GM20000 (cell line): ENCODE data around the gene SMYD5.

Experiments
- DNase-seq: peaks from one replicate; pipeline ENCODE4 v3.0.0; 2012; ENCODE audit warnings: low spot score
- CTCF ChIP-seq: IDR thresholded peaks from 2 replicates; pipeline ENCODE4 v1.5.1; 2012; ENCODE audit warnings: mild to moderate bottlenecking, control low read depth; ENCODE audit errors: extremely low read depth, missing control alignments

Gene SMYD5

GRCh38 chr2:73202156-73203054 is 11.6 kb upstream of the SMYD5 start, which contains the start of gene NOTO:
TSS of gene NOTO (plus strand) at chr2:73202574. CDS start at chr2:73202667, 93 bp downstream.
- TF ChIP-seq CTCF, result no peak
- DNase-seq, result no peak

DNA sequence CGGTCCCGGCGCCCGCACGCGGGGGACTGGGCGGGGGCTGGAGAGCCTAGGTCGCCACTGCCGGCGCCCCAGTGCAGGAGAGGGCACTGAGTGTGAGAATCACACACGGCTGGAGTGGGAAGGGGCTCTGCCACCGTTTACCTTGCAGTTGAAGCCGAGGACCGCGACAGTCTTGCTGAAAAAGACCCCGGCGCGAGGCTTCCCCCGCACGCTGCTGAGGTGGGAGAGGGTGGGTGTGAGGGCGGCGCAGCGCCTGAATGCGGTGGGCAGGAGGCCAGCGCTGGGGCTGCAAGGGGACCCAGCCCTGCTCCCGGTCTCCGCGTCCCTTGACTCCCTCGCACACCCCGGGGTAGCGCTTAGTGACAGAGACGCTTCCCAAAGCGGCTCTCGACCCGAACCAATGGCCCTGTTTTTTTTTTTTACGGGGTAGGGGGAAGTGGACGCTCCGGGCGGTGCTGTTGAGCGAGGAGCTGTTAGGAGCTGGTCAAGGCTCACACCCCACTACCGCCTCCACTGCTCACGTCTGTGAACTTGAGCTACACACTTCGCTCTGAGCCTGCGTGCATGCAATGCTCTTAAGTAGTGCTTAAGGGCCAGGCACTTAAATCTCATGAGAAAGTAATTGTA is 10.9 kb upstream of the SMYD5 start:
- no peak for DNase-seq
- TF ChIP-seq CTCF, result no peak

GRCh38 chr2:73205611-73206010 is 8.4 kb upstream of the SMYD5 start:
- no peak for TF ChIP-seq CTCF
- no peak for DNase-seq

- TF ChIP-seq CTCF, result no peak
- no peak for DNase-seq
Observed at GRCh38 chr2:73208258-73208657, 5.8 kb upstream of the SMYD5 start.

DNA sequence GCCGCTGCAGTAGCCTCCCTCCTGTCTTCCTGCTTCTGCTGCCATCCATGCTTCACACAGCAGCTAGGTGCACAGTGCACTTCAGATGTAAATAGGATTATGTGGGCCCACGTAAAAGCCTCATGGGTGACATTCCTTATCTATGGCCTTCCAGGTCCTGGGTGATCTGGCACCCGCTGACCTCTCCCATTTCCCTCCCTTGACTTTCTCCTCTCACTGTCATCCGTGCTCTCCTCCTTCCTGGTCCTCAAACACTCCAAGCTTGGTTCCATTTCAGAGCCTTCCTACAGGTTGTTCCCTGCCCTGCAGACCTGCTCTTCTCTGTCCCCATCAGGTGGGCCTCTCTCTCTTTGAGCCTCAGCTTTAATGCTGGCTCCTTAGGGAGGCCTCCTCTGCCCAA is 4.0 kb upstream of the SMYD5 start:
- no peak for TF ChIP-seq CTCF
- DNase-seq, result no peak

DNA sequence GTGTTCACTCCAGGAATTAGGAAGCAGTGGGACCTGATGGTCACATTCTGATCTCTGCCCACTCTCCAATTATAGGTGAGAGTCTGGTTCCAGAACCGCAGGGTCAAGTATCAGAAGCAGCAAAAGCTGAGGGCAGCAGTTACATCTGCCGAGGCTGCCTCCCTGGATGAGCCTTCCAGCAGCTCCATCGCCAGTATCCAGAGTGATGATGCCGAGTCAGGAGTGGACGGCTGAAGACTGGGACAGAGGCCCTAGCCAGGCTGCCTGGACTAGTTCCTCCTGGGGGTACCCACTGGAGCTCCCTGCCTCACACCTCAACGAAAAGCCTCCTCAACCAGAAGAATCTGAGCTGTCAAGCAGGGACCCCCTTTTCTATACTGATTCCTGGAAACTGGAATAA is 3.3 kb upstream of the SMYD5 start:
- DNase-seq, result no peak
- TF ChIP-seq CTCF, result no peak

- no peak for DNase-seq
- TF ChIP-seq CTCF, result no peak
Observed at GRCh38 chr2:73212098-73212447, 2.0 kb upstream of the SMYD5 start.
